HepG2 (cell line): Measurements from ENCODE around the gene MARCHF11. TPM values are rescaled to one million over a fixed set of nuclear protein-coding genes. Genes with fewer than 3 reads are reported as not detected.

Experiments used
- ATAC-seq: fragments of 200-7000 bp; cut with Tn5 transposase; 3 replicates; pipeline ENCODE4 v1.9.1; 2020; ENCODE audit warnings: mild to moderate bottlenecking, moderate library complexity
- BruUV-seq: library from RNA; stranded (reverse); fragments of 400-500 nt; replicated peaks from 2 replicates; lab custom pipeline; 2021; lab: Mats Ljungman, UMichigan
- CTCF ChIA-PET: fragments of 300-600 bp; formaldehyde crosslinking; extraction: SDS; loops from one replicate; lab custom pipeline; 2021; ENCODE audit warnings: low total read pairs, inconsistent platforms, low intra/inter-chr PET ratio; lab: Yijun Ruan, JAX
- POLR2A ChIA-PET: fragments of 350-600 bp; sonication (Branson Sonifier 250); formaldehyde crosslinking; loops from one replicate; lab custom pipeline; 2020; ENCODE audit warnings: antibody characterized with exemption, inconsistent platforms; lab: Yijun Ruan, JAX
- DNase-seq: peaks from one replicate; pipeline ENCODE4 v3.0.0-alpha.2; 2015; ENCODE audit warnings: low spot score
- FAIRE-seq: peaks from 3 replicates; lab custom pipeline; 2011; peaks lifted over from hg19 to GRCh38; lab: Jason Lieb, UNC
- H2AFZ ChIP-seq: one replicate; pipeline ENCODE4 v1.6.1; 2011; ENCODE audit warnings: low read length, inconsistent platforms
- H3K27ac ChIP-seq: fragments of 300-600 bp; 3 replicates; pipeline ENCODE4 v1.8.0; 2011; ENCODE audit warnings: mixed run types, mild to moderate bottlenecking, mixed read lengths, low read length, inconsistent platforms; ENCODE audit not compliant: insufficient read depth; ENCODE audit errors: extremely low read length
- H3K27me3 ChIP-seq, 2 experiments: fragments of 200-600 bp in 1 of 2; 2 replicates in 1 of 2; 3 replicates in 1 of 2; pipeline versions ENCODE4 v1.6.0 to v1.8.0; 2011; ENCODE audit warnings: low read length in 2 of 2, mild to moderate bottlenecking in 2 of 2, moderate library complexity in 2 of 2, inconsistent platforms in 1 of 2; ENCODE audit not compliant: insufficient read depth in 2 of 2, control insufficient read depth in 1 of 2
- H3K36me3 ChIP-seq, 2 experiments: fragments of 200-600 bp in 1 of 2; replicated peaks in 1 of 2; 2 replicates in 1 of 2; 3 replicates in 1 of 2; pipeline versions ENCODE4 v1.5.1 to v1.8.0; 2011; ENCODE audit warnings: low read length in 2 of 2, inconsistent platforms in 1 of 2; ENCODE audit not compliant: insufficient read depth in 2 of 2, control insufficient read depth in 1 of 2
- H3K4me1 ChIP-seq: 2 replicates; pipeline ENCODE4 v1.5.1; 2012; ENCODE audit warnings: low read length, inconsistent platforms; ENCODE audit not compliant: insufficient read depth
- H3K4me2 ChIP-seq: 2 replicates; pipeline ENCODE4 v1.6.0; 2011; ENCODE audit warnings: low read depth, low read length, inconsistent platforms
- H3K4me3 ChIP-seq, 3 experiments: fragments of 200-600 bp in 1 of 3; sonication (generic), shearing (Covaris generic) in 1 of 3; replicated peaks in 1 of 3; 2 replicates each; pipeline ENCODE4 v1.5.1; 2011 to 2016; ENCODE audit warnings: low read length in 3 of 3, inconsistent platforms in 2 of 3, low read depth in 2 of 3, mild to moderate bottlenecking in 2 of 3, control low read depth in 1 of 3, mixed read lengths in 1 of 3; ENCODE audit not compliant: insufficient read depth in 1 of 3
- H3K79me2 ChIP-seq: one replicate; pipeline ENCODE4 v1.6.1; 2011; ENCODE audit warnings: low read length, inconsistent platforms; ENCODE audit not compliant: insufficient read depth
- H3K9ac ChIP-seq: 2 replicates; pipeline ENCODE4 v1.6.0; 2011; ENCODE audit warnings: mild to moderate bottlenecking, low read depth, low read length, inconsistent platforms; ENCODE audit not compliant: insufficient read depth
- H3K9me3 ChIP-seq: 2 replicates; pipeline ENCODE4 v1.5.1; 2012; ENCODE audit warnings: mild to moderate bottlenecking, low read length
- H4K20me1 ChIP-seq: 2 replicates; pipeline ENCODE4 v1.6.0; 2011; ENCODE audit warnings: inconsistent platforms, mild to moderate bottlenecking, low read length, moderate library complexity; ENCODE audit not compliant: insufficient read depth
- CREM ChIP-seq, 2 experiments: sonication (generic) in 1 of 2; formaldehyde crosslinking in 1 of 2; IDR thresholded peaks; 2 replicates each; pipeline versions ENCODE4 v1.4.0 to v1.6.1; 2016 to 2020; ENCODE audit warnings: antibody characterized with exemption in 1 of 2, mild to moderate bottlenecking in 1 of 2, missing genetic modification reagents in 1 of 2
- CSRNP1 ChIP-seq: sonication (generic); formaldehyde crosslinking; IDR thresholded peaks from 2 replicates; pipeline ENCODE4 v1.8.1; 2023; ENCODE audit warnings: mild to moderate bottlenecking, missing genetic modification reagents
- DMTF1 ChIP-seq: sonication (generic); formaldehyde crosslinking; IDR thresholded peaks from 2 replicates; pipeline ENCODE4 v1.4.0; 2020; ENCODE audit warnings: mild to moderate bottlenecking, missing genetic modification reagents
- HNF4A ChIP-seq: sonication (generic); formaldehyde crosslinking; IDR thresholded peaks from 2 replicates; pipeline ENCODE4 v1.4.0; 2020; ENCODE audit warnings: missing genetic modification reagents
- HNF4G ChIP-seq, 2 experiments: sonication (generic) in 1 of 2; formaldehyde crosslinking in 1 of 2; IDR thresholded peaks; 2 replicates each; pipeline versions ENCODE4 v1.4.0 to v1.6.1; 2011 to 2020; ENCODE audit warnings: borderline replicate concordance in 2 of 2, low read depth in 2 of 2, mild to moderate bottlenecking in 2 of 2, low read length in 1 of 2, missing genetic modification reagents in 1 of 2, moderate library complexity in 1 of 2
- RAD21 ChIP-seq: fragments of 450-650 bp; formaldehyde crosslinking; IDR thresholded peaks from 2 replicates; pipeline ENCODE4 v1.5.0; 2020; ENCODE audit warnings: mild to moderate bottlenecking
- SMC3 ChIP-seq: IDR thresholded peaks from 2 replicates; pipeline ENCODE4 v1.6.1; 2011; ENCODE audit warnings: low read length, improper control_type of control experiment
- STAG1 ChIP-seq: sonication (generic); formaldehyde crosslinking; IDR thresholded peaks from 2 replicates; pipeline ENCODE4 v1.4.0; 2020; ENCODE audit warnings: missing genetic modification reagents
- TEAD3 ChIP-seq: optimal IDR thresholded peaks from 2 replicates; pipeline ENCODE3; 2016; ENCODE audit warnings: borderline replicate concordance
- ZMYM2 ChIP-seq: sonication (generic); formaldehyde crosslinking; IDR thresholded peaks from 2 replicates; pipeline ENCODE4 v1.8.0; 2022; ENCODE audit warnings: mild to moderate bottlenecking, missing genetic modification reagents
- WGBS: methylation state at CpG from one replicate; pipeline ENCODE4 v1.1.6; 2017; ENCODE audit warnings: low lambda C conversion rate; 5-methylcytosine and 5-hydroxymethylcytosine counted together
- in situ Hi-C: cut with HindIII; loops from 2 replicates; pipeline ENCODE4 v1.10.0; 2017; ENCODE audit warnings: low pct_unique_long_range_greater_than_20kb; ENCODE audit not compliant: extremely low pct_ligation_motif_present
- intact Hi-C: fragments of 100-400 bp; cut with micrococcal nuclease; formaldehyde crosslinking; loops from one replicate; pipeline ENCODE4 v1.10.0; 2022; ENCODE audit not compliant: unreplicated experiment
- polyA plus RNA-seq, 8 experiments: library from polyadenylated mRNA; depleted of rRNA in 3 of 8; stranded (reverse) in 7 of 8; unstranded in 1 of 8; fragments of >200 nt; fragmentation: Illumina TruSeq in 4 of 8; extraction: Trizol in 4 of 8; gene quantifications; 2 replicates each; pipeline versions ENCODE4 v1.2.1 to v1.2.3, GENCODE V29; 2011 to 2016; ENCODE audit warnings: low read depth in 4 of 8, missing spikeins in 1 of 8, mixed read lengths in 1 of 8; ENCODE audit not compliant: insufficient read depth in 1 of 8
- total RNA-seq, 5 experiments: library from RNA; depleted of rRNA; stranded (reverse); fragments of >200 nt; fragmentation: Illumina TruSeq; extraction: Trizol; gene quantifications; 2 replicates each; pipeline ENCODE4 v1.2.3, GENCODE V29; 2016; ENCODE audit warnings: low read depth in 1 of 5
- TF ChIP-seq, protein P1 (sequence below): sonication (generic); formaldehyde crosslinking; IDR thresholded peaks from 2 replicates; pipeline ENCODE4 v1.5.0; 2020; ENCODE audit warnings: mild to moderate bottlenecking, missing genetic modification reagents, moderate library complexity

Gene MARCHF11
- total and polyA plus RNA-seq, 2 of the 13 experiments (the other 11 are each of a cell fraction or from before 2014, with no cell fraction given) = not detected

- no peaks in the 10 kb centered on the region for H3K27me3 ChIP-seq
- in situ Hi-C loops = loop anchor here (5.0 kb wide), 1 partner anchor 297 kb away; no protein-coding TSS in a partner anchor
- POLR2A ChIA-PET = no interaction called here
- TF ChIP-seq CSRNP1 (CRISPR knock-in tag) = no peak
- TF ChIP-seq HNF4A (CRISPR knock-in tag) = peak; percentile 71
- TF ChIP-seq SMC3 = peak; percentile 61; the same call in 1 of the 2 replicates
- 0 out of 2 replicates have a peak, but pooled peaks have one; percentile 48 for TF ChIP-seq HNF4G (IDR thresholded peaks at IDR 0.05; ENCODE audit: borderline replicate concordance, low read depth, low read length)
- TF ChIP-seq HNF4G (CRISPR knock-in tag; IDR thresholded peaks at IDR 0.05; ENCODE audit: borderline replicate concordance, low read depth) = no peak
- TF ChIP-seq, protein P1, sequence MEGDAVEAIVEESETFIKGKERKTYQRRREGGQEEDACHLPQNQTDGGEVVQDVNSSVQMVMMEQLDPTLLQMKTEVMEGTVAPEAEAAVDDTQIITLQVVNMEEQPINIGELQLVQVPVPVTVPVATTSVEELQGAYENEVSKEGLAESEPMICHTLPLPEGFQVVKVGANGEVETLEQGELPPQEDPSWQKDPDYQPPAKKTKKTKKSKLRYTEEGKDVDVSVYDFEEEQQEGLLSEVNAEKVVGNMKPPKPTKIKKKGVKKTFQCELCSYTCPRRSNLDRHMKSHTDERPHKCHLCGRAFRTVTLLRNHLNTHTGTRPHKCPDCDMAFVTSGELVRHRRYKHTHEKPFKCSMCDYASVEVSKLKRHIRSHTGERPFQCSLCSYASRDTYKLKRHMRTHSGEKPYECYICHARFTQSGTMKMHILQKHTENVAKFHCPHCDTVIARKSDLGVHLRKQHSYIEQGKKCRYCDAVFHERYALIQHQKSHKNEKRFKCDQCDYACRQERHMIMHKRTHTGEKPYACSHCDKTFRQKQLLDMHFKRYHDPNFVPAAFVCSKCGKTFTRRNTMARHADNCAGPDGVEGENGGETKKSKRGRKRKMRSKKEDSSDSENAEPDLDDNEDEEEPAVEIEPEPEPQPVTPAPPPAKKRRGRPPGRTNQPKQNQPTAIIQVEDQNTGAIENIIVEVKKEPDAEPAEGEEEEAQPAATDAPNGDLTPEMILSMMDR (CRISPR knock-in tag) = peak; percentile 79
- TF ChIP-seq TEAD3 (CRISPR knock-in tag) = peak; percentile 65
- 0 out of 2 replicates have a peak, but pooled peaks have one; percentile 31 for TF ChIP-seq RAD21 (CRISPR knock-in tag)
- TF ChIP-seq ZMYM2 (CRISPR knock-in tag) = no peak
- peak; percentile 70 for TF ChIP-seq STAG1 (CRISPR knock-in tag)
- TF ChIP-seq CREM (IDR thresholded peaks at IDR 0.05) = 0 out of 2 replicates have a peak, but pooled peaks have one; percentile 14
- TF ChIP-seq CREM (CRISPR knock-in tag; IDR thresholded peaks at IDR 0.05) = no peak
- no peak for TF ChIP-seq DMTF1 (CRISPR knock-in tag)
- TF ChIP-seq, all 625 proteins: peak for 8
- no peak overlapping the region for H3K4me3 ChIP-seq
- H3K4me1 ChIP-seq = no peaks in the 10 kb centered on the region
- no peaks in the 10 kb centered on the region for H3K79me2 ChIP-seq
- no peak overlapping the region for H3K27ac ChIP-seq
- intact Hi-C loops = loop anchor here (1.0 kb wide), 2 partner anchors 296 to 392 kb away; no protein-coding TSS in a partner anchor
- CTCF ChIA-PET = interaction anchor here (1.6 to 2.0 kb wide), 2 partner anchors 295 to 389 kb away, joined by 3 to 13 read pairs; no protein-coding TSS in a partner anchor
- no peaks in the 10 kb centered on the region for H3K36me3 ChIP-seq
- peak; percentile 97 for ATAC-seq
- no peak overlapping the region for H2AFZ ChIP-seq
- DNase-seq = peak; percentile 60
- no peak overlapping the region for H3K9ac ChIP-seq
- no peak overlapping the region for H3K4me2 ChIP-seq
- H3K9me3 ChIP-seq = no peaks in the 10 kb centered on the region
- no TSS peak for BruUV-seq
- WGBS = under 1% methylated on average over 5 of the region's 5 CpGs
- H4K20me1 ChIP-seq = no peaks in the 10 kb centered on the region
- no peak for FAIRE-seq
These were observed 18.9 kb downstream of the MARCHF11 start for GRCh38 chr5:16160706-16161105.
